ENCODE data around the gene USP6NL.

The USP6NL gene

GRCh38 chr10:11447586-11447985 is 163.9 kb downstream of the USP6NL start:
- TF ChIP-seq CTCF (conservative IDR thresholded peaks at IDR 0.05; ENCODE audit: low read length), result no peak
- TF ChIP-seq EZH2phosphoT487 (IDR thresholded peaks at IDR 0.05; ENCODE audit: borderline replicate concordance), result no peak
- H3K4me3 ChIP-seq (ENCODE audit: low read length, poor library complexity, severe bottlenecking), result no peak overlapping the region
- no peaks in the 10 kb centered on the region for H3K79me2 ChIP-seq (ENCODE audit: insufficient read depth, low read length)
- peaks cover 31% of the 10 kb centered on the region for H3K4me1 ChIP-seq (ENCODE audit: insufficient read depth, low read length, poor library complexity, severe bottlenecking)
- H4K20me1 ChIP-seq (ENCODE audit: insufficient read depth, low read length, poor library complexity, severe bottlenecking), result no peaks in the 10 kb centered on the region
- no peak overlapping the region for H3K9ac ChIP-seq (ENCODE audit: low read depth, low read length, poor library complexity, severe bottlenecking)
- H3K9me2 ChIP-seq (replicated peaks; ENCODE audit: low read depth, low read length), result no peaks in the 10 kb centered on the region
- H3K27me3 ChIP-seq (ENCODE audit: insufficient read depth, low read length, poor library complexity, severe bottlenecking), result no peaks in the 10 kb centered on the region
- no peaks in the 10 kb centered on the region for H3K9me3 ChIP-seq (ENCODE audit: insufficient read depth, low read depth, low read length)
- H3K36me3 ChIP-seq (ENCODE audit: insufficient read depth, low read length), result no peaks in the 10 kb centered on the region
- H3K4me2 ChIP-seq (ENCODE audit: low read depth, low read length, poor library complexity, severe bottlenecking), result no peak overlapping the region
- no peak overlapping the region for H2AFZ ChIP-seq (ENCODE audit: low read length)
- H3F3A ChIP-seq (ENCODE audit: low read depth), result no peaks in the 10 kb centered on the region

GRCh38 chr10:11446864-11447263 is 164.6 kb downstream of the USP6NL start:
- TF ChIP-seq EZH2phosphoT487 (IDR thresholded peaks at IDR 0.05; ENCODE audit: borderline replicate concordance) (no peak), CTCF (conservative IDR thresholded peaks at IDR 0.05; ENCODE audit: low read length) (no peak)
- Histone ChIP-seq H3F3A (ENCODE audit: low read depth) (no peaks in the 10 kb centered on the region), H3K4me1 (ENCODE audit: insufficient read depth, low read length, poor library complexity, severe bottlenecking) (peaks cover 31% of the 10 kb centered on the region), H2AFZ (ENCODE audit: low read length) (no peak overlapping the region), H3K9me2 (replicated peaks; ENCODE audit: low read depth, low read length) (no peaks in the 10 kb centered on the region), H3K4me3 (ENCODE audit: low read length, poor library complexity, severe bottlenecking) (no peak overlapping the region), H4K20me1 (ENCODE audit: insufficient read depth, low read length, poor library complexity, severe bottlenecking) (no peaks in the 10 kb centered on the region), H3K79me2 (ENCODE audit: insufficient read depth, low read length) (no peaks in the 10 kb centered on the region), H3K9ac (ENCODE audit: low read depth, low read length, poor library complexity, severe bottlenecking) (no peak overlapping the region), H3K4me2 (ENCODE audit: low read depth, low read length, poor library complexity, severe bottlenecking) (no peak overlapping the region), H3K36me3 (ENCODE audit: insufficient read depth, low read length) (no peaks in the 10 kb centered on the region), H3K9me3 (ENCODE audit: insufficient read depth, low read depth, low read length) (no peaks in the 10 kb centered on the region), H3K27me3 (ENCODE audit: insufficient read depth, low read length, poor library complexity, severe bottlenecking) (no peaks in the 10 kb centered on the region)

GRCh38 chr10:11446133-11446532 is 165.3 kb downstream of the USP6NL start:
- H3F3A ChIP-seq (ENCODE audit: low read depth), result no peaks in the 10 kb centered on the region
- H3K9me2 ChIP-seq (replicated peaks; ENCODE audit: low read depth, low read length), result no peaks in the 10 kb centered on the region
- no peaks in the 10 kb centered on the region for H3K36me3 ChIP-seq (ENCODE audit: insufficient read depth, low read length)
- peaks cover 31% of the 10 kb centered on the region for H3K4me1 ChIP-seq (ENCODE audit: insufficient read depth, low read length, poor library complexity, severe bottlenecking)
- TF ChIP-seq CTCF (conservative IDR thresholded peaks at IDR 0.05; ENCODE audit: low read length), result no peak
- TF ChIP-seq EZH2phosphoT487 (IDR thresholded peaks at IDR 0.05; ENCODE audit: borderline replicate concordance), result no peak
- no peaks in the 10 kb centered on the region for H4K20me1 ChIP-seq (ENCODE audit: insufficient read depth, low read length, poor library complexity, severe bottlenecking)
- H3K79me2 ChIP-seq (ENCODE audit: insufficient read depth, low read length), result no peaks in the 10 kb centered on the region
- no peak overlapping the region for H3K9ac ChIP-seq (ENCODE audit: low read depth, low read length, poor library complexity, severe bottlenecking)
- H3K4me3 ChIP-seq (ENCODE audit: low read length, poor library complexity, severe bottlenecking), result no peak overlapping the region
- H2AFZ ChIP-seq (ENCODE audit: low read length), result no peak overlapping the region
- H3K27me3 ChIP-seq (ENCODE audit: insufficient read depth, low read length, poor library complexity, severe bottlenecking), result no peaks in the 10 kb centered on the region
- no peaks in the 10 kb centered on the region for H3K9me3 ChIP-seq (ENCODE audit: insufficient read depth, low read depth, low read length)
- no peak overlapping the region for H3K4me2 ChIP-seq (ENCODE audit: low read depth, low read length, poor library complexity, severe bottlenecking)
